Astrocyte (in vitro differentiated cells and primary cell): ENCODE data around the gene COL5A1. TPM values are rescaled to one million over a fixed set of nuclear protein-coding genes. Genes with fewer than 3 reads are reported as not detected.

Experiments
- DNase-seq: peaks from one replicate; pipeline ENCODE4 v3.0.0-alpha.2; 2010; ENCODE audit warnings: low read depth
- FAIRE-seq: peaks from 2 replicates; lab custom pipeline; 2011; peaks lifted over from hg19 to GRCh38; lab: Jason Lieb, UNC
- H2AFZ ChIP-seq: 2 replicates; pipeline ENCODE4 v1.6.0; 2012; ENCODE audit warnings: low read depth, low read length, inconsistent platforms
- H3K27ac ChIP-seq: 2 replicates; pipeline ENCODE4 v1.5.1; 2011; ENCODE audit warnings: low read depth, low read length, inconsistent platforms
- H3K27me3 ChIP-seq: 2 replicates; pipeline ENCODE4 v1.6.0; 2011; ENCODE audit warnings: low read length, inconsistent platforms; ENCODE audit not compliant: insufficient read depth
- H3K36me3 ChIP-seq: 2 replicates; pipeline ENCODE4 v1.5.1; 2011; ENCODE audit warnings: low read length, inconsistent platforms; ENCODE audit not compliant: insufficient read depth
- H3K4me1 ChIP-seq: 2 replicates; pipeline ENCODE4 v1.5.1; 2011; ENCODE audit warnings: low read length, inconsistent platforms; ENCODE audit not compliant: insufficient read depth
- H3K4me2 ChIP-seq: 2 replicates; pipeline ENCODE4 v1.6.0; 2012; ENCODE audit warnings: low read length, inconsistent platforms
- H3K4me3 ChIP-seq: 2 replicates; pipeline ENCODE4 v1.5.1; 2011; ENCODE audit warnings: low read depth, mild to moderate bottlenecking, low read length, inconsistent platforms; ENCODE audit not compliant: insufficient read depth
- H3K79me2 ChIP-seq: 2 replicates; pipeline ENCODE4 v1.6.0; 2012; ENCODE audit warnings: mild to moderate bottlenecking, low read length, inconsistent platforms; ENCODE audit not compliant: insufficient read depth
- H3K9ac ChIP-seq: 2 replicates; pipeline ENCODE4 v1.6.0; 2012; ENCODE audit warnings: mild to moderate bottlenecking, low read length, inconsistent platforms
- H3K9me3 ChIP-seq: 2 replicates; pipeline ENCODE4 v1.5.1; 2012; ENCODE audit warnings: low read depth, mild to moderate bottlenecking, low read length, inconsistent platforms; ENCODE audit not compliant: insufficient read depth
- H4K20me1 ChIP-seq: 2 replicates; pipeline ENCODE4 v1.6.0; 2012; ENCODE audit warnings: low read length, inconsistent platforms; ENCODE audit not compliant: insufficient read depth
- H3K27ac Mint-ChIP-seq: one replicate; pipeline ENCODE4 v1.8.0; 2021; ENCODE audit warnings: mild to moderate bottlenecking, mixed read lengths; ENCODE audit not compliant: unreplicated experiment
- H3K27me3 Mint-ChIP-seq: one replicate; pipeline ENCODE4 v1.8.0; 2021; ENCODE audit warnings: low read depth, mixed read lengths; ENCODE audit not compliant: unreplicated experiment
- H3K36me3 Mint-ChIP-seq: one replicate; pipeline ENCODE4 v1.8.0; 2021; ENCODE audit warnings: low read depth, mixed read lengths; ENCODE audit not compliant: unreplicated experiment
- H3K4me1 Mint-ChIP-seq: one replicate; pipeline ENCODE4 v1.8.0; 2021; ENCODE audit warnings: low read depth, mixed read lengths; ENCODE audit not compliant: unreplicated experiment
- H3K4me3 Mint-ChIP-seq: one replicate; pipeline ENCODE4 v1.8.0; 2021; ENCODE audit warnings: mild to moderate bottlenecking, moderate library complexity, mixed read lengths; ENCODE audit not compliant: unreplicated experiment
- H3K9me3 Mint-ChIP-seq: one replicate; pipeline ENCODE4 v1.8.0; 2021; ENCODE audit warnings: mild to moderate bottlenecking, mixed read lengths; ENCODE audit not compliant: unreplicated experiment
- EZH2 ChIP-seq: IDR thresholded peaks from 2 replicates; pipeline ENCODE4 v1.6.1; 2012; ENCODE audit warnings: mild to moderate bottlenecking, low read length, inconsistent platforms; ENCODE audit not compliant: insufficient read depth
- total RNA-seq: library from RNA; stranded (reverse); gene quantifications from 2 replicates; pipeline ENCODE4 v1.2.1, GENCODE V29; 2021
- TF ChIP-seq, protein P1 (sequence below): IDR thresholded peaks from 2 replicates; pipeline ENCODE4 v1.5.1; 2011; ENCODE audit warnings: low read depth, mild to moderate bottlenecking, inconsistent platforms, low read length, moderate library complexity; ENCODE audit not compliant: insufficient read depth

Gene COL5A1
- total RNA-seq, 1 donor from 2014 or later, result 1,055 TPM

DNA sequence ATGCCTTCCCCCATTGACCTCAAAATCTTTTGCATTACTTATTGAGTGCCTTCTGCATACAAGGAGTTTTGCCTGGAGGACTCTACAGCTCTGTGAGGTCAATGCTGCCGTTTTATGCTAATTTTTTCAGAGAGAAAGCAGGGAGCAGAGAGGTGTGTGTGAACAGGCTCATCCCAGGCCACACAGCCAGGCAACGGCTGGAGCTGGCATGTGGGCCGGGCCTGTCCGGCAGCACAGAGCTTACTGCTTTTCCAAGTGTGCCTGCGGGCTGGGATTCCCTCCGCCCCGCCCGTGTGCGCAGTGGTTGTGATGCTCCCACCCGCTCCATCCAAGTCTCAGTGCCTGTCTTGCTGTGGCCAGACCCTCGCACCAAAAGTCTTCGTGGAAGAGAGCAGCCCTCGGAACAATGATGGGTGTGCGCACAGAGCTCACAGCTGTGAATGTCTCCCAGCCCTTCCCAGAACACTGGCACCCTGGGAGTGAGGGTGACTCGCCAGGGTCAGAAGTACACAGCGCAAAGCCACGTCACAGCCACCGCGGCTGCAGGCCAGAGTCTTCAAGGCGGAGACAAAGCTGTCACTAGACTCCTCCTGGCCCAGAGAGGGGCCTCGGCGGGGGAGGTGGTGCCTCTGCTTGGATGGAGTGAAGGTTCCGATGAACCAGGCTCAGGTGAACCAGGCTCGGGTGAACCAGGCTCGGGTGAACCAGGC, 82.8 kb downstream of the COL5A1 start:
- Mint-ChIP-seq H3K9me3 (peaks cover 3% of the 10 kb centered on the region), H3K27ac (peak overlapping the region; percentile 72), H3K27me3 (no peaks in the 10 kb centered on the region), H3K36me3 (peaks cover 36% of the 10 kb centered on the region), H3K4me1 (peaks cover 30% of the 10 kb centered on the region), H3K4me3 (no peak overlapping the region)
- no peak for FAIRE-seq
- H3K4me1 ChIP-seq, result peaks cover 17% of the 10 kb centered on the region
- no peaks in the 10 kb centered on the region for H3K9me3 ChIP-seq
- no peak overlapping the region for H2AFZ ChIP-seq
- no peak overlapping the region for H3K4me3 ChIP-seq
- peak; percentile 52 for DNase-seq
- TF ChIP-seq EZH2, result no peak
- TF ChIP-seq, protein P1, sequence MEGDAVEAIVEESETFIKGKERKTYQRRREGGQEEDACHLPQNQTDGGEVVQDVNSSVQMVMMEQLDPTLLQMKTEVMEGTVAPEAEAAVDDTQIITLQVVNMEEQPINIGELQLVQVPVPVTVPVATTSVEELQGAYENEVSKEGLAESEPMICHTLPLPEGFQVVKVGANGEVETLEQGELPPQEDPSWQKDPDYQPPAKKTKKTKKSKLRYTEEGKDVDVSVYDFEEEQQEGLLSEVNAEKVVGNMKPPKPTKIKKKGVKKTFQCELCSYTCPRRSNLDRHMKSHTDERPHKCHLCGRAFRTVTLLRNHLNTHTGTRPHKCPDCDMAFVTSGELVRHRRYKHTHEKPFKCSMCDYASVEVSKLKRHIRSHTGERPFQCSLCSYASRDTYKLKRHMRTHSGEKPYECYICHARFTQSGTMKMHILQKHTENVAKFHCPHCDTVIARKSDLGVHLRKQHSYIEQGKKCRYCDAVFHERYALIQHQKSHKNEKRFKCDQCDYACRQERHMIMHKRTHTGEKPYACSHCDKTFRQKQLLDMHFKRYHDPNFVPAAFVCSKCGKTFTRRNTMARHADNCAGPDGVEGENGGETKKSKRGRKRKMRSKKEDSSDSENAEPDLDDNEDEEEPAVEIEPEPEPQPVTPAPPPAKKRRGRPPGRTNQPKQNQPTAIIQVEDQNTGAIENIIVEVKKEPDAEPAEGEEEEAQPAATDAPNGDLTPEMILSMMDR, result no peak
- H3K79me2 ChIP-seq, result peaks cover 100% of the 10 kb centered on the region
- peak overlapping the region; percentile 52 for H3K27ac ChIP-seq
- no peaks in the 10 kb centered on the region for H3K27me3 ChIP-seq
- H3K36me3 ChIP-seq, result peaks cover 22% of the 10 kb centered on the region
- H3K9ac ChIP-seq, result peak overlapping the region; percentile 49
- no peak overlapping the region for H3K4me2 ChIP-seq
- H4K20me1 ChIP-seq, result peaks cover 100% of the 10 kb centered on the region

DNA sequence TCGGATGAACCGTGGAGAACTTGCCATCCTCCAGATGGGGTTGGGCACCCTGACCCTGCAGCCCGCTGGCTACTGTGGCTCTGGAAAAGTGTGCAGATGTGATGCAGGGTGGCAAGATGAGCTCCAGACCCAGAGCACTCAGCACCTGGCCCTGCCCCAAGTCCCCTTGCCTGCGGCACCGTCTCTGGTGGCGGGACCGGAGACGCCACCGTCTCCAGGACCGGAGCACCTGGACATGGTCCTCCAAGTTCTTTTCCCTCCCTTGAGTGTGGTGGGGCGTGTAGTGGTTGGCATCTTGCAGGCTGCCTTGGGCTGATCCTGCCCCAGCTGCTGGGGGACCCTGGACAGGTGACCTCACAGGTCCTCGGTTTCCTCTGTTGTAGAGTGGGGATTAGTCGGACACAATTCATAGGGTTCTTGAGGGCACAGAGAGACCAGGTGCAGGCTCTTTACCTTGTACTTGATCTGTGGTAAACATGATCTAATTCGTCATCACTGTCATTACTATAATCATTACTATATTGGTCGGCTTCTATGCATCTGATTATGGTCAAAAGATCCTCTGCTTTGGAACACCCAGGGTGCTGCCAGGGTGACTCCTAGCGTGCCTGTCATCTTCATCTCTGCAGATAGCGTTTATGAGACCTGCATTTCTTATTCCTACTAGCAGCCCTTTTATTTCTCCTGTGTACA, 83.5 kb downstream of the COL5A1 start:
- Histone ChIP-seq H3K4me2 (no peak overlapping the region), H3K9me3 (no peaks in the 10 kb centered on the region), H3K79me2 (peaks cover 93% of the 10 kb centered on the region), H2AFZ (no peak overlapping the region), H3K4me1 (peaks cover 17% of the 10 kb centered on the region), H4K20me1 (peaks cover 99% of the 10 kb centered on the region), H3K9ac (no peak overlapping the region), H3K36me3 (peaks cover 22% of the 10 kb centered on the region), H3K27ac (peak overlapping the region; percentile 10), H3K4me3 (no peak overlapping the region), H3K27me3 (no peaks in the 10 kb centered on the region)
- Mint-ChIP-seq H3K27me3 (no peaks in the 10 kb centered on the region), H3K4me1 (peaks cover 27% of the 10 kb centered on the region), H3K4me3 (no peak overlapping the region), H3K27ac (peak overlapping the region; percentile 83), H3K9me3 (peaks cover 3% of the 10 kb centered on the region), H3K36me3 (peaks cover 32% of the 10 kb centered on the region)
- FAIRE-seq, result no peak
- TF ChIP-seq EZH2, result no peak
- TF ChIP-seq, protein P1, result no peak
- DNase-seq, result no peak

DNA sequence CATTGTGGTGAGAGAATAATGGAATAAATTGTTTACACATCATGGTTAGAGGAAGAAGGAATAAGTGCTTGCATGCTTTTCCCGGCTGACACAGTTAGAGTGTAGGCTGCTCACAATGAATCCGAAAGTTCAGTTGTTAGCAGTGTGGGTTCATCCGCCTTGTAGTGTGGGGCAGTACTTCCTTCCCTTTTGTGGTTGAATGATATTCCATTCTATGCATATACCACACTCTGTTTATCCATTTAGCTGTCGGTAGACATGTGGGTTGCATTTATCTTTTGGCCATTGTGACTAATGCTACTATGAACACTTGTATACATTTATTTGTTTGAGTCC, 84.0 kb downstream of the COL5A1 start:
- H3K36me3 Mint-ChIP-seq, result peaks cover 34% of the 10 kb centered on the region
- no peak overlapping the region for H3K4me2 ChIP-seq
- H3K9me3 ChIP-seq, result no peaks in the 10 kb centered on the region
- TF ChIP-seq EZH2, result no peak
- TF ChIP-seq, protein P1, result no peak
- no peak overlapping the region for H3K4me3 Mint-ChIP-seq
- DNase-seq (peak; percentile 43), FAIRE-seq (no peak)
- no peak overlapping the region for H3K4me3 ChIP-seq
- no peak overlapping the region for H3K27ac ChIP-seq
- peak overlapping the region; percentile 83 for H3K27ac Mint-ChIP-seq
- no peak overlapping the region for H3K9ac ChIP-seq
- H3K9me3 Mint-ChIP-seq, result peaks cover 3% of the 10 kb centered on the region
- no peaks in the 10 kb centered on the region for H3K27me3 ChIP-seq
- peaks cover 92% of the 10 kb centered on the region for H3K79me2 ChIP-seq
- peaks cover 17% of the 10 kb centered on the region for H3K4me1 ChIP-seq
- H4K20me1 ChIP-seq, result peaks cover 99% of the 10 kb centered on the region
- no peak overlapping the region for H2AFZ ChIP-seq
- H3K4me1 Mint-ChIP-seq, result peaks cover 25% of the 10 kb centered on the region
- no peaks in the 10 kb centered on the region for H3K27me3 Mint-ChIP-seq
- H3K36me3 ChIP-seq, result peaks cover 25% of the 10 kb centered on the region
